ENCODE data around the gene MGME1.
A peak's percentile ranks its signal among the peaks of the same experiment; 100 is the strongest.

The MGME1 gene

DNA sequence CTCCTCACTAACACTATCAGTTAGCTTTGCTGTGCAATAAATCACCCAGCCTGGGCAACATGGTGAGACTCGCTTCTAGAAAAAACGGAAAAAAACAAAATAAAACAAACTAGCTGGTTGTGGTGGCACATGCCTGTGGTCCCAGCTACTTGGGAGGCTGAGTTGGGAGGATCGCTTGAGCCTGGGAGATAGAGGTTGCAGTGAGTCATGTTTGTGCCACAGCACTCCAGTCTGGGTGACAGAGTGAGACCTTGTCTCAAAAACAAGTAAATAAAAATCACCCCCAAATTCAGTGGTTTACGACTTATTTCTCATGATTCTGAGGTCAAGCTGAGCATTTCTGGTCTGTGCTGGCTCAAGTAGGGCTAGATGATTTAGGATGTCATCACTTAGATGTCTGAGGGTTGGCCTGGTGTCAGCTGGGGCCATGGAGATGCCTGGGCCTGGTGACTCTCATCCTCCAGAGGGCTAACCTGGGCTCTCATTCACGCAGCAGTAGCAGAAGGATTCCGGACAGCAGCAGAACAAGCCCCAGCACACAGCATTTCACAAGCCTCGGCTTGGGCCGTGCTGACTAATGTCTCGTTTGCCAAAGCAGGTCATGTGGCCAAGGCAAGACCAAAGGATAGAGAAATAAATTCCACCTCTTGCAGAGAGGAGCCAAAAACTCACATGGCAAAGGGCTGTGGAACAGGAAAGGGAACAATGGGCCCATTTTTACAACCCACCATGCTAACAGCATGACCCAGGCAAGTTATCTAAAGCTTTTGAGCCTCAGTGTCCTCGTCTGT is 32.5 kb downstream of the MGME1 start:
- TF ChIP-seq, protein P1, sequence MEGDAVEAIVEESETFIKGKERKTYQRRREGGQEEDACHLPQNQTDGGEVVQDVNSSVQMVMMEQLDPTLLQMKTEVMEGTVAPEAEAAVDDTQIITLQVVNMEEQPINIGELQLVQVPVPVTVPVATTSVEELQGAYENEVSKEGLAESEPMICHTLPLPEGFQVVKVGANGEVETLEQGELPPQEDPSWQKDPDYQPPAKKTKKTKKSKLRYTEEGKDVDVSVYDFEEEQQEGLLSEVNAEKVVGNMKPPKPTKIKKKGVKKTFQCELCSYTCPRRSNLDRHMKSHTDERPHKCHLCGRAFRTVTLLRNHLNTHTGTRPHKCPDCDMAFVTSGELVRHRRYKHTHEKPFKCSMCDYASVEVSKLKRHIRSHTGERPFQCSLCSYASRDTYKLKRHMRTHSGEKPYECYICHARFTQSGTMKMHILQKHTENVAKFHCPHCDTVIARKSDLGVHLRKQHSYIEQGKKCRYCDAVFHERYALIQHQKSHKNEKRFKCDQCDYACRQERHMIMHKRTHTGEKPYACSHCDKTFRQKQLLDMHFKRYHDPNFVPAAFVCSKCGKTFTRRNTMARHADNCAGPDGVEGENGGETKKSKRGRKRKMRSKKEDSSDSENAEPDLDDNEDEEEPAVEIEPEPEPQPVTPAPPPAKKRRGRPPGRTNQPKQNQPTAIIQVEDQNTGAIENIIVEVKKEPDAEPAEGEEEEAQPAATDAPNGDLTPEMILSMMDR (IDR thresholded peaks at IDR 0.05; ENCODE audit: control insufficient read depth, extremely low read depth, insufficient read depth): no peak
- no peak overlapping the region for H3K4me3 ChIP-seq (ENCODE audit: low read depth, low read length)
- DNase-seq (ENCODE audit: low read depth): peak; percentile 41

DNA sequence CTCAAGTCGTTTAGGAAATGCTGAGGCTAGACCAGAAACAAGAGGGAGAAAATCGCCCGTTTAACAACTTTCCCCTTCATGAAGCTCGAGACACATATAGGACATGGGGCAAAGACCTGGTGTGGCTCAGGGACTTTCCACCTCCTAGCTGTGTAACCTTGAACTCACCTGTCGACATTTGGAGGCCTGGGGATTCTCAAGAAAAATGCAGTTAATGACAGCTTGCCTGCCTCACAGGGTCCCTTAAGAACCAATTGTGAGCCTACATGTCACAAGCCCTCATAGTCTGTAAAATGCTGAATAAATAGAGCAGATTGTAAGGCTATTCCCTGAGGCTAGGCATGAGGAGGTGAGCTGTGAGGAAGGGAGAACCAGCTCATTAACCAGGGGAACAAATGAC is 35.1 kb downstream of the MGME1 start:
- H3K4me3 ChIP-seq (ENCODE audit: low read depth, low read length): no peak overlapping the region
- no peak for DNase-seq (ENCODE audit: low read depth)
- TF ChIP-seq, protein P1 (IDR thresholded peaks at IDR 0.05; ENCODE audit: control insufficient read depth, extremely low read depth, insufficient read depth): no peak

DNA sequence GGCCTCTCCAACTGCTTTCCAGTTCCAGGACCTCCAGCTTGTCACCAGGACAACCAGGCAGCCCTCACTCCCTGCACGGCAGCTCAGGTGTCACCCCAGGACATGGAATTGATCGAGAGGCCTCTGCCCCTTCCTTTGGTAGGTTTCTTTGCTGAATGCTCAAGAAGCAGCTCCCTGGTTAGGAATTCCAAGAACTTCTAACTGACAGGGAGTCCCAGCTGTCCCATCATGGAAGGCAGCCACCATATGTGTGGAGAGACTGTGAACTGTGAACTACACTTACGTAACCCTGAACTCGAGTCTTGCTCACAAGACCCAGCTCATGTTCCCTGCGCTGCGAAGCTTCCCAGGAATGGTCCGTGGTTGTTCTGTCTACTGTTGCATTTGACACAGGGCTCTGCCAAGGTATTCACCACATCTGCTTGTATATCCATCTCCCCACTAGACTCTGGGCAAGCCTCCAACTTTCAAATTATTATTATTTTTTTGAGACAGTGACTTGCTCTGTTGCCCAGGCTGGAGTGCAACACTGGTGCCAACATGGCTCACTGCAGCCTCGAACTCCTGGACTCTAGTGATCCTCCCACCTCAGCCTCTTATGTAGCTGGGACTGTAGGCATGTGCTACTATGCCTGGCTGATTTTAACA is 35.7 kb downstream of the MGME1 start:
- TF ChIP-seq, protein P1 (IDR thresholded peaks at IDR 0.05; ENCODE audit: control insufficient read depth, extremely low read depth, insufficient read depth): no peak
- H3K4me3 ChIP-seq (ENCODE audit: low read depth, low read length): no peak overlapping the region

DNA sequence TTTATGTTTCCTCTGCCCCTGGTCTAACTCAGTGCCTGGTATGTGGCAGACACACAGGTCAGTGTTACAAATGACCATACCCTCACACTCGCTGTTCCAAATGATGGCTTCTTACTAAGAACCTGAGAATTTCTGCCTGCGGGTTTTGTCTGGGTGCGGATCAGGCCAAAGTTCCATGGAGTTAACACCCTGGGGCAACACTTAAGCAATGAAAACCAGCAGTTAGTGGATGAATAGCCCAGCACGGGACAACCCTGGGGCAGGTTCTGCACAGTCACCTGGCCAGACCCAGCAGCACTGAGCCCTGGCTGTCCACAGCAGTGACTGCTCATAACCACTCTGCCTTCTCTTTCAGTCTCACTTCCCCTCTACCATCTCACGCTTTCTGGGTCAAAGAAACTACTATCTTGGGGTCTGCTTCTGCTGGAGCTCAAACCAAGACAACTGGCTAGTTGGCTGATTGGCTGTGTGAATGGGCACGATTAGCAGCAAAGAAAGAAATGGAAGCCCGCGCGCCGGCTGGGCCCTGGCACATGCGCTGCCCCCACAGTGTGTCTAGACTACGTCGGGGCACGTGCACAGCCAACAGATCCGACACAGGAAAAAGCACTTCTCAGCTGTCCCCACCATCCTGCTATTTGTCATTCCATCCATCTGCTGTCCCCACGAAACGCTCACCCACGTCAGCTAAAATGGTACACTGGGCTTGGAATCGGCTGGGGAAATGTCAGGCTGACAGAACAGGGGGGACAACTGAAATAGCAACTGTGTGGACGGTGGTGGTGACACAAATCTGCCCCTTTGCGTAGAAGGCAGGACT is 36.6 kb downstream of the MGME1 start:
- TF ChIP-seq, protein P1 (IDR thresholded peaks at IDR 0.05; ENCODE audit: control insufficient read depth, extremely low read depth, insufficient read depth): no peak
- no peak for DNase-seq (ENCODE audit: low read depth)
- no peak overlapping the region for H3K4me3 ChIP-seq (ENCODE audit: low read depth, low read length)

More for the DNA sequence above, 35.7 kb downstream of the MGME1 start:
- no peak for DNase-seq (ENCODE audit: low read depth)

DNA sequence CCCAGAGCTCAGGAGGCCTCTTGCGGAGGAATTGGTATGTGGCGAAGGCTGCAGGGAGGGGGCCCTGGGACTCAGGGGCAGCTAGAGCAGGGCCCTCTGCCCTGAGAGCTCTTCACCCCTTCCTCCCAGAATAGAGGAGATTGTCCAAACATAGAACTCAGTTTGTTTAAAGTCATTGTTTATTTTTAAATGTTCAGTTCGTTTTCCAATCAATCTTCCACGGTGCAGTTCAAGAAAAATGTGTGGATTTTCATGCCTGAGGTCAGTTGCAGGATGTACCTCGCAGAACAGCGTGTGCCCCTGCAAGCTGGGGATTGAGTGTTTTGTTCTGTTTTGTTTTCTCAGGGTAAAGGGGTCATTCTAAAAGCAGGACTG is 37.2 kb downstream of the MGME1 start:
- no peak overlapping the region for H3K4me3 ChIP-seq (ENCODE audit: low read depth, low read length)
- DNase-seq (ENCODE audit: low read depth): no peak
- TF ChIP-seq, protein P1 (IDR thresholded peaks at IDR 0.05; ENCODE audit: control insufficient read depth, extremely low read depth, insufficient read depth): no peak

DNA sequence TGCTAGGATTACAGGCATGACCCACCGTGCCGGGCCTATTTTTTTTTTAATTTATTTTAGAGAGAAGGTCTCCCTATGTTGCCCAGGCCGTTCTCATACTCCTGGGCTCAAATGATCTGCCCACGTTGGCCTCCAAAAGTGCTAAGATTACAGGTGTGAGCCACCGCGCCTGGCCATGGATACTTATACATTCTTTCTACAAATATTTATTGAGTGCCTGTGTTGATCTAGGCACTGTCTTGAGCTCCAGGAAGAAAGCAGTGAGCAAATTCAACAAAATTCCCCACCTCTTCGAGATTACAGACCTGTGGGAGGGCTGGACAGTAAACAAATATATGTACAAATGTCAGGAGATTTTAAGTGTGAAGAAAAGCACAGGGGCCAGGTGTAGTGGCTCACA is 37.9 kb downstream of the MGME1 start:
- TF ChIP-seq, protein P1 (IDR thresholded peaks at IDR 0.05; ENCODE audit: control insufficient read depth, extremely low read depth, insufficient read depth): no peak
- DNase-seq (ENCODE audit: low read depth): peak; percentile 72
- H3K4me3 ChIP-seq (ENCODE audit: low read depth, low read length): no peak overlapping the region

Measured in LNCaP clone FGC (cell line).